DND-41 (cell line): ENCODE results near the gene MARCHF10.
A peak's percentile ranks its signal among the peaks of the same experiment; 100 is the strongest.

Source experiments
- ATAC-seq: fragments of 200-7000 bp; cut with Tn5 transposase; 3 replicates; pipeline ENCODE4 v1.9.1; 2021; ENCODE audit warnings: low read depth; ENCODE audit not compliant: insufficient read depth
- DNase-seq: peaks from one replicate; pipeline ENCODE4 v3.0.0-alpha.2; 2020
- H2AFZ ChIP-seq: 2 replicates; pipeline ENCODE4 v1.6.0; 2012; ENCODE audit warnings: low read depth, low read length
- H3K27ac ChIP-seq: 2 replicates; pipeline ENCODE4 v1.5.1; 2012; ENCODE audit warnings: low read length, inconsistent platforms
- H3K27me3 ChIP-seq: fragments of 200-600 bp; sonication (generic); 2 replicates; pipeline ENCODE4 v1.6.0; 2012; ENCODE audit warnings: low read length, mild to moderate bottlenecking, inconsistent platforms; ENCODE audit not compliant: insufficient read depth, poor library complexity
- H3K36me3 ChIP-seq: 2 replicates; pipeline ENCODE4 v1.5.1; 2012; ENCODE audit warnings: low read length, inconsistent platforms; ENCODE audit not compliant: insufficient read depth
- H3K4me1 ChIP-seq: 2 replicates; pipeline ENCODE4 v1.5.1; 2012; ENCODE audit warnings: mild to moderate bottlenecking, low read length; ENCODE audit not compliant: insufficient read depth
- H3K4me2 ChIP-seq: 2 replicates; pipeline ENCODE4 v1.6.0; 2012; ENCODE audit warnings: mild to moderate bottlenecking, moderate library complexity, low read length, inconsistent platforms; ENCODE audit not compliant: insufficient read depth
- H3K4me3 ChIP-seq, 2 experiments: fragments of 200-600 bp in 1 of 2; shearing (Covaris generic) in 1 of 2; 2 replicates each; pipeline ENCODE4 v1.5.1; 2012 to 2016; ENCODE audit warnings: inconsistent platforms in 2 of 2, low read length in 2 of 2, mild to moderate bottlenecking in 2 of 2, low read depth in 1 of 2, moderate library complexity in 1 of 2
- H3K79me2 ChIP-seq: 2 replicates; pipeline ENCODE4 v1.6.0; 2012; ENCODE audit warnings: low read length, inconsistent platforms; ENCODE audit not compliant: insufficient read depth
- H3K9ac ChIP-seq: 2 replicates; pipeline ENCODE4 v1.6.0; 2012; ENCODE audit warnings: low read depth, mild to moderate bottlenecking, inconsistent platforms, low read length, moderate library complexity
- H3K9me3 ChIP-seq: 2 replicates; pipeline ENCODE4 v1.5.1; 2012; ENCODE audit warnings: low read length, moderate library complexity, mild to moderate bottlenecking, inconsistent platforms; ENCODE audit not compliant: insufficient read depth, severe bottlenecking
- H4K20me1 ChIP-seq: 2 replicates; pipeline ENCODE4 v1.6.0; 2012; ENCODE audit warnings: low read length; ENCODE audit not compliant: insufficient read depth
- EZH2 ChIP-seq: IDR thresholded peaks from 3 replicates; pipeline ENCODE4 v1.6.1; 2012; ENCODE audit warnings: borderline replicate concordance, low read depth, mild to moderate bottlenecking, moderate library complexity, low read length, inconsistent platforms; ENCODE audit not compliant: severe bottlenecking
- TF ChIP-seq, protein P1 (sequence below): IDR thresholded peaks from 2 replicates; pipeline ENCODE4 v1.5.1; 2012; ENCODE audit warnings: borderline replicate concordance, low read length, moderate library complexity, mild to moderate bottlenecking; ENCODE audit not compliant: poor library complexity, severe bottlenecking; ENCODE audit errors: extremely low read depth

Gene MARCHF10

DNA sequence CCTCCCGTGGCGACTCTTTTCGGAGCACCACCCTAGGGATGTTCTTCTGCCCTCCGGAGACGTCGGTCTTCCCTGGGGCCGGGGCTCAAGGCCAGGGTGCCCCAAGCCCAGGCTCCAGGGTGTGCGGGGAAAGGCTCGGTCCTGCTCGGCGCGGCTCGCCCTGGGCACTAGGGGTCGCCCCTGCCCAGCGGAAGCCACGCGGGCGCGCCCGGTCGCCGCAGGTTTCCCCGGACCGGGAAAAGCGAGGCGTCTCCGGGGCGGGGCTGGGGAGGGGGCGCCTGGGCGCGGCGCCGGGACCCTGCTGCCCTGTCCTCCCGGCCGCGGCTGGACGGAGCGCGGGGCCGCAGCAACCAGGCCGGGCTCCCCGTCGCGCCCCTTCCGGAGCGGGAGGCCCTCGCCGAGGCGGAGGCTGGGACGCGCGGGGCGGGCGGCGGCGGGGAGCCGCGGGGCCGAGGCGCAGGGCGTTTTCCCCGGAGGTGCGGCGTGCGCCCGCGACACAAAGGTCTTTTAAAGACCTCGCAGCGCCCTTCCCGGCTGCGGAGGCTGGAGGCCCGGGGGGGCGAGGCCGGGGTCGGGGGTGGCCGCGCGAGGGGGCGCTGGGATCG lies 104.2 kb downstream of the MARCHF10 start:
- DNase-seq (peak; percentile 64), ATAC-seq (peak; percentile 95)
- TF ChIP-seq, protein P1, sequence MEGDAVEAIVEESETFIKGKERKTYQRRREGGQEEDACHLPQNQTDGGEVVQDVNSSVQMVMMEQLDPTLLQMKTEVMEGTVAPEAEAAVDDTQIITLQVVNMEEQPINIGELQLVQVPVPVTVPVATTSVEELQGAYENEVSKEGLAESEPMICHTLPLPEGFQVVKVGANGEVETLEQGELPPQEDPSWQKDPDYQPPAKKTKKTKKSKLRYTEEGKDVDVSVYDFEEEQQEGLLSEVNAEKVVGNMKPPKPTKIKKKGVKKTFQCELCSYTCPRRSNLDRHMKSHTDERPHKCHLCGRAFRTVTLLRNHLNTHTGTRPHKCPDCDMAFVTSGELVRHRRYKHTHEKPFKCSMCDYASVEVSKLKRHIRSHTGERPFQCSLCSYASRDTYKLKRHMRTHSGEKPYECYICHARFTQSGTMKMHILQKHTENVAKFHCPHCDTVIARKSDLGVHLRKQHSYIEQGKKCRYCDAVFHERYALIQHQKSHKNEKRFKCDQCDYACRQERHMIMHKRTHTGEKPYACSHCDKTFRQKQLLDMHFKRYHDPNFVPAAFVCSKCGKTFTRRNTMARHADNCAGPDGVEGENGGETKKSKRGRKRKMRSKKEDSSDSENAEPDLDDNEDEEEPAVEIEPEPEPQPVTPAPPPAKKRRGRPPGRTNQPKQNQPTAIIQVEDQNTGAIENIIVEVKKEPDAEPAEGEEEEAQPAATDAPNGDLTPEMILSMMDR = peak; percentile 80
- no peak for TF ChIP-seq EZH2
- Histone ChIP-seq H3K27me3 (peaks cover 24% of the 10 kb centered on the region), H3K27ac (no peak overlapping the region), H3K4me2 (peak overlapping the region; percentile 64), H2AFZ (peak overlapping the region; percentile 65), H3K4me1 (peaks cover 13% of the 10 kb centered on the region), H3K9me3 (no peaks in the 10 kb centered on the region), H3K79me2 (no peaks in the 10 kb centered on the region), H3K36me3 (no peaks in the 10 kb centered on the region), H4K20me1 (no peaks in the 10 kb centered on the region), H3K4me3 (peak overlapping the region in 1 of 2 experiments; percentile 53; a peak in 3 of 4 replicates), H3K9ac (peak overlapping the region; percentile 49)

DNA sequence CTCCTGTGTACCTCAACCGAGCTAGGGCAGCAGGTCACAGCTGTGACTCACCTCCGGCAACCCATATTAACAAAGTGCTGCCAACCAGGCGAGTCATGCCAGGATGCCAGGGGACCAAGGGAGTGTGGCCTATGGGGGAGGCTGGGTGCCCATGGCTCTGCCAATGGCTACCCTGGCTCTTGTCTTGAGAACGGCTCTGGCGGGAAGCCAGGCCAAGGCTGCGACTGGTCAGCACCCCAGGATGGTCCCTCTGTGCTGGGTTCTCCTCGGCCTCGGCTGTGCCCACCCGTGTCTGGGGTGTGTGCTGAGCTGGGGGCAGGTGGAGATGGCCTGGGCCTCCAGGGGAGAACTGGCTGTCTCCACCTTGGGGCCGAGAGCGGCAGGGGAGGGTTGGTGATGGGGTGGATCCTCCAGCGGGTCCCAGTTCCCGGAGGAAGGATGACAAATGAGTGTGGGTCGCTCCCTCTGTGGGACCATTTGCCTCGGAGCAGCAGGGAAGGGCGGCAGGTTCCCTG lies 104.8 kb downstream of the MARCHF10 start:
- ATAC-seq = peak; percentile 25; the same call in 2 of the 3 replicates
- H2AFZ ChIP-seq = peak overlapping the region; percentile 65
- peak overlapping the region; percentile 49; the same call in 1 of the 2 replicates for H3K9ac ChIP-seq

DNA sequence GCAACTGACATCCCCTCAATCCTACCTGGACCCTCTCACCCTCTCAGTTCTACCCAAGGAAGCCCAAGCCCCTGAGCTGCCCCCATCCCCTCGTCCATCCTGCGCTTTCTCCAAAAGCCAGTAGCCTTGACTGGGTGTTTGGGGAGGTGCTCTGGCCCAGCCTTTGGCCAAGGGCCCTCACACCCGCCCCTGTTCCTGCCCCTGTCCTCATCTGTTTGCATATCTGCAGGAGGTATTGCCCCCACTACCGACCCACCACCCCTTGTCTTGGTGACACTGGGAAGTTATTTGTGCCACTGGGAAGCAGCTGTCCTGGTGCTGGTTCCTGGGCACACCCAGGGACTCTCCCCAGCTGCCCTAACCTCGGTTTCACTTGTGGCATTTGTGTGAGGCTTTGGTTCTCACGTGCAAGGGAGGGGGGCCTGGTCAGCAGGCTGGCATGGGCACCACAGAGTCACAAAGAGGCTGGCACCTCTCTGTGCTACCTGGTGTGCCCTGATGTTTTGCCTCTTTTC lies 105.3 kb downstream of the MARCHF10 start:
- no peak for DNase-seq
- no peaks in the 10 kb centered on the region for H4K20me1 ChIP-seq
- H3K4me1 ChIP-seq = peaks cover 13% of the 10 kb centered on the region
- H3K79me2 ChIP-seq = no peaks in the 10 kb centered on the region
- ATAC-seq = no peak
- H3K27me3 ChIP-seq = peaks cover 24% of the 10 kb centered on the region
- no peaks in the 10 kb centered on the region for H3K9me3 ChIP-seq
- H3K4me3 ChIP-seq = no peak overlapping the region
- H2AFZ ChIP-seq = no peak overlapping the region
- H3K4me2 ChIP-seq = no peak overlapping the region
- no peak overlapping the region for H3K9ac ChIP-seq
- TF ChIP-seq, protein P1 = no peak
- no peak for TF ChIP-seq EZH2
- H3K27ac ChIP-seq = no peak overlapping the region
- H3K36me3 ChIP-seq = no peaks in the 10 kb centered on the region

More for the DNA sequence above, 104.8 kb downstream of the MARCHF10 start:
- TF ChIP-seq, protein P1 = no peak
- no peak for TF ChIP-seq EZH2
- Histone ChIP-seq H3K36me3 (no peaks in the 10 kb centered on the region), H3K27me3 (peaks cover 24% of the 10 kb centered on the region), H3K4me1 (peaks cover 13% of the 10 kb centered on the region), H3K27ac (no peak overlapping the region), H3K79me2 (no peaks in the 10 kb centered on the region), H4K20me1 (no peaks in the 10 kb centered on the region), H3K9me3 (no peaks in the 10 kb centered on the region), H3K4me2 (peak overlapping the region; percentile 64), H3K4me3 (peak overlapping the region in 1 of 2 experiments; percentile 53; a peak in 2 of 4 replicates)
- no peak for DNase-seq
